GM12892 (cell line): ENCODE results near the gene SNAPC4.

Source experiments
- POLR2AphosphoS5 ChIP-seq: IDR thresholded peaks from 2 replicates; pipeline ENCODE4 v1.6.1; 2011; ENCODE audit warnings: low read depth, low read length, control low read depth
- TAF1 ChIP-seq: IDR thresholded peaks from 2 replicates; pipeline ENCODE4 v1.6.1; 2011; ENCODE audit warnings: low read depth, mild to moderate bottlenecking, control low read depth, low read length, borderline replicate concordance

- TF ChIP-seq POLR2AphosphoS5 (no peak), TAF1 (no peak)
Observed at GRCh38 chr9:136436055-136436634, 36.2 kb upstream of the SNAPC4 start.
